Body of pancreas (tissue), 4 donors: Measurements from ENCODE around the gene MPC1L. TPM values are rescaled to one million over a fixed set of nuclear protein-coding genes. Genes with fewer than 3 reads are reported as not detected.
A peak's percentile ranks its signal among the peaks of the same experiment; 100 is the strongest.
"Not testable (repeated sequence)": the region's sequence is repeated elsewhere in the genome, so short reads cannot be mapped to it uniquely, and the experiment has no call there.

Experiments
- ATAC-seq: fragments of 150-250 bp; one replicate; pipeline ENCODE4 v1.9.1; 2016
- DNase-seq, 4 donors: peaks; one replicate each; pipeline ENCODE4 v3.0.0-alpha.2; 2019
- H3K27ac ChIP-seq, 4 donors: fragments of 200-600 bp; sonication (generic); 1 replicate in 3 of 4; 2 replicates in 1 of 4; pipeline versions ENCODE4 v1.5.1 to v1.6.1; 2016 to 2019; ENCODE audit warnings: mild to moderate bottlenecking in 1 of 4, mixed read lengths in 1 of 4, moderate library complexity in 1 of 4
- H3K27me3 ChIP-seq, 2 donors: fragments of 200-600 bp; sonication (generic); one replicate each; pipeline ENCODE4 v1.6.0; 2016; ENCODE audit warnings: mild to moderate bottlenecking in 1 of 2
- H3K36me3 ChIP-seq, 2 donors: fragments of 200-600 bp; sonication (generic); replicated peaks in 1 of 2; 2 replicates each; pipeline ENCODE4 v1.5.1; 2016; ENCODE audit warnings: low read depth in 2 of 2; ENCODE audit not compliant: insufficient read depth in 1 of 2
- H3K4me1 ChIP-seq: fragments of 200-600 bp; sonication (generic); one replicate; pipeline ENCODE4 v1.6.0; 2016
- H3K4me3 ChIP-seq, 2 donors: fragments of 200-600 bp; sonication (generic); 1 replicate in 1 of 2; 2 replicates in 1 of 2; pipeline ENCODE4 v1.5.1; 2016 to 2019
- H3K9me3 ChIP-seq, 3 donors: fragments of 200-600 bp; sonication (generic); 1 replicate in 2 of 3; 2 replicates in 1 of 3; pipeline ENCODE4 v1.5.1; 2016
- CTCF ChIP-seq, 7 experiments: fragments of 450-650 bp in 4 of 7; fragments of 200-600 bp in 3 of 7; sonication (generic) in 3 of 7; IDR thresholded peaks; one replicate each; pipeline ENCODE4 v1.5.1; 2016 to 2019; ENCODE audit warnings: antibody characterized with exemption in 7 of 7
- POLR2A ChIP-seq, 3 donors: fragments of 450-650 bp; IDR thresholded peaks; one replicate each; pipeline ENCODE4 v1.6.1; 2016; ENCODE audit warnings: antibody characterized with exemption in 3 of 3, mild to moderate bottlenecking in 2 of 3
- WGBS, 2 donors: methylation state at CpG; one replicate each; pipeline ENCODE4 v1.1.5; 2017; 5-methylcytosine and 5-hydroxymethylcytosine counted together
- intact Hi-C: fragments of 100-400 bp; cut with DNase I; formaldehyde crosslinking; loops from one replicate; pipeline ENCODE4 v1.15.1; 2023
- total RNA-seq, 2 donors: library from RNA; depleted of rRNA; stranded (reverse); fragments of >200 nt; gene quantifications; one replicate each; pipeline ENCODE4 v1.1.0, GENCODE V29; 2016

The MPC1L gene
- total RNA-seq, result not detected

- H3K27ac ChIP-seq, result no peak within 1 kb of the TSS
- 83 to 94% methylated on average over 7 to 19 of the region's 38 CpGs for WGBS, 2 donors
- no peak for DNase-seq
These were observed at the start of gene MPC1L for GRCh38 chrX:40623139-40623536. MPC1L (plus strand) TSS chrX:40623428; CDS start chrX:40623566, 138 bp downstream.

DNA sequence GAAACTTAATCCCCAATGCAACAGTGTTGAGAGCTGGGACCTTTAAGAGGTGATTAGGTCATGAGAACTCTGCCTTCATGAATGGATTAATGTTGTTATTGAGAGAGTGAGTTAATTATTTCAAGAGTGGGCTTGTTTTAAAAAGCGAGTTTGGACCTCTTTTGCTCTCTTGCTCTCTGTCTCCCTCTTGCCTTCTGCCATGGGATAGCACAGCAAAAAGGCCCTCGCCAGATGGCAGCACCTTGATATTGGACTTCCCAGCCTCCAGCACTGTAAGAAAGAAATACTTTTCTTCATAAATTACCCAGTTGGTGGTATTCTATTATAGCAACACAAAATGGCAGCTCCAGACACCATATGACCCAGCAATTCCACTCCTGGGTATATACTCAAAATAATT lies 49.5 kb upstream of the MPC1L start:
- DNase-seq, result peak in 1 of 4 donors; percentile 14
- ATAC-seq, result no peak
- TF ChIP-seq POLR2A (IDR thresholded peaks at IDR 0.05) (no peak), CTCF (IDR thresholded peaks at IDR 0.05) (peak in 4 of 7 experiments; percentile 11 to 36 (median 27))

More at GRCh38 chrX:40623139-40623536, at the start of gene MPC1L:
- H3K27me3 ChIP-seq, result no peaks in the 10 kb centered on the region
- intact Hi-C loops, result loop anchor here (10.0 kb wide), 1 partner anchor 1098 kb away; no protein-coding TSS in a partner anchor
- H3K9me3 ChIP-seq, result no peaks in the 10 kb centered on the region
- ATAC-seq, result no peak
- TF ChIP-seq CTCF (IDR thresholded peaks at IDR 0.05), result no peak
- H3K36me3 ChIP-seq, result peaks cover 0 to 2% of the 10 kb centered on the region in 2 donors
- no peaks in the 10 kb centered on the region for H3K4me1 ChIP-seq
- no peak within 1 kb of the TSS for H3K4me3 ChIP-seq

DNA sequence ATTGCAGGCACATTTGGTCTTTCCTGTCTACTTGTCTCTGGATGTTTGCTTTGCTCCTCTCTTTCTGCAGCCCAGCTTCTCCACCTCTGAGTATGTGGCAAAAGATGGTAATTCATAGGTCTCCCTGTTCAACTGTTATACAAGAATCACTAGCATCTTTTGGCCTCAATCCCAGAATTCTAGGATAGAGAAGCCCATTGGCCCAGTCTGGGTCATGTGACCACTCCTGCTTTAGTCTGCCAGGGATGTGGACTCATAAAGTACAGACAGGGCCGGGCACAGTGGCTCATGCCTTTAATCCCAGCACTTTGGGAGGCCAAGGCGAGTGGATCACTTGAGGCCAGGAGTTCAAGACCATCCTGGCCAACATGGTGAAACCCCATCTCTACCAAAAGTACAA lies 47.8 kb upstream of the MPC1L start:
- H3K9me3 ChIP-seq, H3K36me3 ChIP-seq, DNase-seq, H3K4me1 ChIP-seq, H3K27ac ChIP-seq, H3K4me3 ChIP-seq, H3K27me3 ChIP-seq, ATAC-seq, intact Hi-C loops: not testable (repeated sequence)
- 67% methylated on average over 1 of the region's 2 CpGs; no CpG with 5 or more reads in 1 of the 2 donors for WGBS, 2 donors

More for the DNA sequence above, 49.5 kb upstream of the MPC1L start:
- Histone ChIP-seq H3K27ac (no peak overlapping the region), H3K4me3 (no peak overlapping the region), H3K36me3 (no peaks in the 10 kb centered on the region), H3K9me3 (no peaks in the 10 kb centered on the region), H3K4me1 (no peaks in the 10 kb centered on the region), H3K27me3 (no peaks in the 10 kb centered on the region)
- WGBS, 2 donors, result 37 to 40% methylated on average over 2 of the region's 2 CpGs
- intact Hi-C loops, result no loop called here

DNA sequence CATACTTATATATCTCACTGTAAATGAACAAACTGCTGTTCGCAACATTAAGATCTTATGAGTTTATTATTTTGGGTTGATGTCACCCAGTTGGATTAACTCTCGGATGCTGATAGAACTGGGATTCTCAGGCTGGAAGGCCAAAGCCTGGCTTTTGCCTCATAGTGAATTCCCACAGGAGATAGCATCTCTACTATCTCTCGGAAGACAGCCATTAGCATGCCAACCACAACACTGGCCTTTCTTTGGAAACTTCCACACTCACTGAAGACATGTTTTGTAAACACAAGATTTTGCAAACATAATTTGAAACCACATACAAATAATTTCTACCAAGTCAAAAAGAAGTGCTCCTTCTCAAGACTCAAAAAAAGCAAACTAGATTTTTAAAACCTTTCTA lies 46.9 kb upstream of the MPC1L start:
- ATAC-seq (no peak), DNase-seq (no peak)
- Histone ChIP-seq H3K27ac (no peak overlapping the region), H3K4me3 (no peak overlapping the region), H3K9me3 (no peaks in the 10 kb centered on the region), H3K4me1 (peaks cover 4% of the 10 kb centered on the region), H3K36me3 (no peaks in the 10 kb centered on the region), H3K27me3 (no peaks in the 10 kb centered on the region)
- 76 to 83% methylated on average over 1 to 3 of the region's 3 CpGs for WGBS, 2 donors
- intact Hi-C loops, result no loop called here
- TF ChIP-seq POLR2A (IDR thresholded peaks at IDR 0.05), result no peak
- TF ChIP-seq CTCF (IDR thresholded peaks at IDR 0.05), result no peak

DNA sequence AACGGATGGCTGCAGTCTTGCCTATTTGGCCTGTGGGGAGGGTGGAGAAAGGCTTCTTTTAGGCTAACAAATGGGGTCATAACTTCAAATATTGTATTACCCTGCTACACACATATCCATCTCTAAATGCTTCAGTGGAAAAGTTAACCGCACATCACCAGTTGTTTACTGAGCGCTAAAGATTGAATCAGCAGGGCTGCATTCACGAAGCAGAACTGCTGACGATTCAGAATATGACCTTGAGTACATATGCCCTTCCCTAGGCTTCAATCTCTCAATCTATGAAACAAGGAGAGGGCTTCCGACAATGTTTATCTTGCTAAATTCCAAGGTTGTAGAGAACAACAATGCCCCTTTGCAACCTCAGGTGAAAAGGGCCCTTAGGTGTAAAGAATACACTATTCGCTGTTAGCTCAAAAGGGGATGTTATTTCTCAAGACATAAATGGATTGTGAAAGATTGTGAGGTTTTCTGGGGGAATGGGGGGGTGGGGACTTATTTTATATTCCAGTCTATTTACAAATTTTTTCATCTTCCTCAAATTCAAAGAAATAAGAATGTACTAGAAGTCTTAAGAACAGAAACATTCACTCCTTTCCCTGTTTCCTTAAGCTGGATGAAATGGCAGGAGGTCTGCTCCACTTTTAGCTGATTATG lies 45.1 kb upstream of the MPC1L start:
- DNase-seq (no peak), ATAC-seq (no peak)
- no peak overlapping the region for H3K4me3 ChIP-seq
- H3K36me3 ChIP-seq, result no peaks in the 10 kb centered on the region
- H3K9me3 ChIP-seq, result no peaks in the 10 kb centered on the region
- H3K27me3 ChIP-seq, result no peaks in the 10 kb centered on the region
- TF ChIP-seq POLR2A (IDR thresholded peaks at IDR 0.05) (no peak), CTCF (IDR thresholded peaks at IDR 0.05) (no peak)
- H3K4me1 ChIP-seq, result peaks cover 12% of the 10 kb centered on the region
- H3K27ac ChIP-seq, result peak overlapping the region in 1 of 4 donors; percentile 41
- WGBS, 2 donors, result 38 to 39% methylated on average over 4 to 7 of the region's 7 CpGs
- intact Hi-C loops, result no loop called here
